H9 (cell line): ENCODE results near the gene LPP. TPM values are rescaled to one million over a fixed set of nuclear protein-coding genes. Genes with fewer than 3 reads are reported as not detected.

Experiments
- DNase-seq: peaks from one replicate; pipeline ENCODE4 v3.0.0-alpha.2; 2017
- H2AFZ ChIP-seq: one replicate; pipeline ENCODE4 v1.6.1; 2013; ENCODE audit warnings: mild to moderate bottlenecking, low read length, control low read depth, moderate library complexity
- H2AK5ac ChIP-seq: 2 replicates; pipeline ENCODE4 v1.6.1; 2013; ENCODE audit warnings: low read length, control low read depth, mixed read lengths; ENCODE audit not compliant: insufficient read length
- H2BK120ac ChIP-seq: one replicate; pipeline ENCODE4 v1.6.1; 2013; ENCODE audit warnings: low read depth, mild to moderate bottlenecking, low read length, control low read depth, inconsistent platforms; ENCODE audit not compliant: poor library complexity, severe bottlenecking
- H2BK12ac ChIP-seq: 2 replicates; pipeline ENCODE4 v1.6.1; 2013; ENCODE audit warnings: low read length, control low read depth, mixed read lengths, low read depth; ENCODE audit not compliant: insufficient read length
- H2BK15ac ChIP-seq: 2 replicates; pipeline ENCODE4 v1.6.1; 2013; ENCODE audit warnings: low read depth, low read length, control low read depth
- H2BK20ac ChIP-seq: one replicate; pipeline ENCODE4 v1.6.1; 2013; ENCODE audit warnings: low read depth, mild to moderate bottlenecking, low read length, control low read depth, inconsistent platforms; ENCODE audit not compliant: poor library complexity, severe bottlenecking
- H2BK5ac ChIP-seq: 2 replicates; pipeline ENCODE4 v1.6.1; 2013; ENCODE audit warnings: low read length, control low read depth, mixed read lengths; ENCODE audit not compliant: insufficient read length
- H3K14ac ChIP-seq: 2 replicates; pipeline ENCODE4 v1.6.1; 2013; ENCODE audit warnings: low read length, control low read depth; ENCODE audit not compliant: insufficient read depth
- H3K18ac ChIP-seq: 2 replicates; pipeline ENCODE4 v1.6.1; 2013; ENCODE audit warnings: low read depth, mild to moderate bottlenecking, mixed read lengths, low read length, control low read depth; ENCODE audit not compliant: insufficient read length
- H3K23ac ChIP-seq: 2 replicates; pipeline ENCODE4 v1.6.1; 2013; ENCODE audit warnings: low read length, control low read depth, mixed read lengths, low read depth; ENCODE audit not compliant: insufficient read length
- H3K23me2 ChIP-seq: 2 replicates; pipeline ENCODE4 v1.6.1; 2013; ENCODE audit warnings: low read depth, mild to moderate bottlenecking, mixed read lengths, low read length, control low read depth; ENCODE audit not compliant: insufficient read length, poor library complexity, severe bottlenecking
- H3K27ac ChIP-seq: 2 replicates; pipeline ENCODE4 v1.5.1; 2013; ENCODE audit warnings: low read length, control low read depth, mixed read lengths, low read depth; ENCODE audit not compliant: insufficient read length
- H3K27me3 ChIP-seq: 2 replicates; pipeline ENCODE4 v1.6.1; 2013; ENCODE audit warnings: low read length, control low read depth, inconsistent platforms; ENCODE audit not compliant: insufficient read depth
- H3K4ac ChIP-seq: 2 replicates; pipeline ENCODE4 v1.6.1; 2013; ENCODE audit warnings: low read depth, mild to moderate bottlenecking, control low read depth, inconsistent platforms, low read length, moderate library complexity
- H3K4me1 ChIP-seq: 2 replicates; pipeline ENCODE4 v1.6.1; 2013; ENCODE audit warnings: low read length, control low read depth, inconsistent platforms; ENCODE audit not compliant: insufficient read depth
- H3K4me2 ChIP-seq: 2 replicates; pipeline ENCODE4 v1.6.1; 2013; ENCODE audit warnings: low read length, control low read depth, mixed read lengths; ENCODE audit not compliant: insufficient read length, insufficient read depth
- H3K56ac ChIP-seq: 2 replicates; pipeline ENCODE4 v1.6.1; 2013; ENCODE audit warnings: low read depth, mild to moderate bottlenecking, mixed read lengths, low read length, control low read depth; ENCODE audit not compliant: insufficient read length
- H3K79me1 ChIP-seq: 2 replicates; pipeline ENCODE4 v1.6.1; 2013; ENCODE audit warnings: low read depth, mild to moderate bottlenecking, moderate library complexity, low read length, control low read depth, inconsistent platforms; ENCODE audit not compliant: insufficient read depth, poor library complexity, severe bottlenecking
- H3K79me2 ChIP-seq: 2 replicates; pipeline ENCODE4 v1.6.1; 2013; ENCODE audit warnings: low read length, control low read depth, inconsistent platforms; ENCODE audit not compliant: insufficient read depth
- H3K9ac ChIP-seq: 2 replicates; pipeline ENCODE4 v1.6.1; 2013; ENCODE audit warnings: low read length, control low read depth, mixed read lengths; ENCODE audit not compliant: insufficient read length; ENCODE audit errors: extremely low read depth
- H3K9me3 ChIP-seq: one replicate; pipeline ENCODE4 v1.6.1; 2013; ENCODE audit warnings: low read depth, low read length, inconsistent platforms; ENCODE audit not compliant: control insufficient read depth
- H3T11ph ChIP-seq: one replicate; pipeline ENCODE4 v1.6.1; 2013; ENCODE audit warnings: mild to moderate bottlenecking, low read length, control low read depth, inconsistent platforms
- H4K20me1 ChIP-seq: one replicate; pipeline ENCODE4 v1.6.1; 2013; ENCODE audit not compliant: control insufficient read depth, insufficient read length, insufficient read depth
- H4K5ac ChIP-seq: 2 replicates; pipeline ENCODE4 v1.6.1; 2013; ENCODE audit warnings: low read depth, mild to moderate bottlenecking, mixed read lengths, low read length, control low read depth; ENCODE audit not compliant: insufficient read length
- H4K8ac ChIP-seq: replicated peaks from 2 replicates; pipeline ENCODE4 v1.6.1; 2013; ENCODE audit warnings: low read length, control low read depth, mixed read lengths, low read depth; ENCODE audit not compliant: insufficient read length
- H4K91ac ChIP-seq: 2 replicates; pipeline ENCODE4 v1.6.1; 2013; ENCODE audit warnings: low read depth, mild to moderate bottlenecking, moderate library complexity, mixed read lengths, low read length, control low read depth; ENCODE audit not compliant: insufficient read length
- H3K27ac Mint-ChIP-seq, 3 experiments: 2 replicates in 2 of 3; 3 replicates in 1 of 3; pipeline ENCODE4 v1.8.0; 2020 to 2021; ENCODE audit warnings: mixed read lengths in 3 of 3, mild to moderate bottlenecking in 1 of 3, moderate library complexity in 1 of 3
- H3K27me3 Mint-ChIP-seq: 2 replicates; pipeline ENCODE4 v1.8.0; 2021; ENCODE audit warnings: low read depth, mild to moderate bottlenecking, moderate library complexity, mixed read lengths
- H3K36me3 Mint-ChIP-seq, 3 experiments: 2 replicates in 2 of 3; 3 replicates in 1 of 3; pipeline ENCODE4 v1.8.0; 2020 to 2021; ENCODE audit warnings: low read depth in 3 of 3, mixed read lengths in 3 of 3; ENCODE audit not compliant: insufficient read depth in 1 of 3
- H3K4me1 Mint-ChIP-seq, 2 experiments: 2 replicates each; pipeline ENCODE4 v1.8.0; 2020; ENCODE audit warnings: mixed read lengths in 2 of 2
- H3K4me3 Mint-ChIP-seq, 2 experiments: 2 replicates in 1 of 2; 3 replicates in 1 of 2; pipeline ENCODE4 v1.8.0; 2020 to 2021; ENCODE audit warnings: mild to moderate bottlenecking in 2 of 2, mixed read lengths in 2 of 2, moderate library complexity in 1 of 2
- H3K9me3 Mint-ChIP-seq, 2 experiments: 2 replicates in 1 of 2; 3 replicates in 1 of 2; pipeline ENCODE4 v1.8.0; 2020; ENCODE audit warnings: mild to moderate bottlenecking in 2 of 2, mixed read lengths in 2 of 2, moderate library complexity in 1 of 2
- WGBS: extraction: QIAGEN DNeasy Blood & Tissue Kit; methylation state at CpG from one replicate; pipeline ENCODE4 v1.1.7; 2013; ENCODE audit warnings: missing lambda C conversion rate, low lambda C conversion rate, mixed read lengths; ENCODE audit not compliant: insufficient read length; ENCODE audit errors: extremely low coverage; 5-methylcytosine and 5-hydroxymethylcytosine counted together
- total RNA-seq: library from RNA; stranded (reverse); gene quantifications from 2 replicates; pipeline ENCODE4 v1.2.1, GENCODE V29; 2021
- TF ChIP-seq, protein P1 (sequence below): fragments of 200-600 bp; sonication (generic); conservative IDR thresholded peaks from 3 replicates; pipeline ENCODE4 v1.8.0; 2021; ENCODE audit warnings: antibody characterized with exemption, mild to moderate bottlenecking

The LPP gene
- total RNA-seq, 1 experiment from 2014 or later, result 64.6 TPM

DNA sequence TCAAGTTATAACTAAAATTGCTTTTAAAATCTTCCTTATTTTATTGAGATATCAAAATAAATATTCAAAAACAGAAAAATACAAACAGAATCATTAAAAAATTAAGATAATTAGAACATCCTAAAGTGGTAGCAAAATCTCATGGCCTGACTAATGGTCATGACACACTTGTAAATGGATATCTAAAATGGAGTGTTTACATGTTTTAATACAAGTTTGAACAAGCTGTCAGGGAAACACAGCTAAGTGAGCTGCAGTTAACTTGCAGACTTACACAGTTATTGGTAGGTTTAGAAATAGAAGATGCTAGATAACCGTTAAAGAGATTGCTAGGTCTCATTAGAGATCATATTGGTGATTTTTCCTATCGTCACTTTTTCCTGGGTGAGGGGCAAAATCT, 242.3 kb downstream of the LPP start:
- Histone ChIP-seq H2BK120ac (no peak overlapping the region), H3K9me3 (no peaks in the 10 kb centered on the region), H3K14ac (no peak overlapping the region), H3K18ac (no peak overlapping the region), H3K23ac (no peak overlapping the region), H4K20me1 (no peaks in the 10 kb centered on the region), H3K4me2 (no peak overlapping the region), H3K23me2 (no peaks in the 10 kb centered on the region), H3K27me3 (no peaks in the 10 kb centered on the region), H4K5ac (no peak overlapping the region), H2AK5ac (no peak overlapping the region), H3K4ac (no peak overlapping the region), H3K27ac (no peak overlapping the region), H2BK15ac (no peak overlapping the region), H2BK20ac (no peak overlapping the region), H3K79me2 (no peaks in the 10 kb centered on the region), H2AFZ (no peak overlapping the region), H2BK5ac (no peak overlapping the region), H3T11ph (no peak overlapping the region), H3K4me1 (no peaks in the 10 kb centered on the region), H3K9ac (no peak overlapping the region), H2BK12ac (no peak overlapping the region), H4K91ac (no peak overlapping the region), H3K79me1 (no peaks in the 10 kb centered on the region), H4K8ac (no peak overlapping the region), H3K56ac (no peak overlapping the region)
- Mint-ChIP-seq H3K36me3 (no peaks in the 10 kb centered on the region), H3K9me3 (no peaks in the 10 kb centered on the region), H3K4me3 (no peak overlapping the region), H3K4me1 (peaks cover under 1 to 12% of the 10 kb centered on the region in 2 experiments; a peak in 3 of 4 replicates), H3K27ac (no peak overlapping the region), H3K27me3 (no peaks in the 10 kb centered on the region)
- no peak for DNase-seq
- TF ChIP-seq, protein P1, sequence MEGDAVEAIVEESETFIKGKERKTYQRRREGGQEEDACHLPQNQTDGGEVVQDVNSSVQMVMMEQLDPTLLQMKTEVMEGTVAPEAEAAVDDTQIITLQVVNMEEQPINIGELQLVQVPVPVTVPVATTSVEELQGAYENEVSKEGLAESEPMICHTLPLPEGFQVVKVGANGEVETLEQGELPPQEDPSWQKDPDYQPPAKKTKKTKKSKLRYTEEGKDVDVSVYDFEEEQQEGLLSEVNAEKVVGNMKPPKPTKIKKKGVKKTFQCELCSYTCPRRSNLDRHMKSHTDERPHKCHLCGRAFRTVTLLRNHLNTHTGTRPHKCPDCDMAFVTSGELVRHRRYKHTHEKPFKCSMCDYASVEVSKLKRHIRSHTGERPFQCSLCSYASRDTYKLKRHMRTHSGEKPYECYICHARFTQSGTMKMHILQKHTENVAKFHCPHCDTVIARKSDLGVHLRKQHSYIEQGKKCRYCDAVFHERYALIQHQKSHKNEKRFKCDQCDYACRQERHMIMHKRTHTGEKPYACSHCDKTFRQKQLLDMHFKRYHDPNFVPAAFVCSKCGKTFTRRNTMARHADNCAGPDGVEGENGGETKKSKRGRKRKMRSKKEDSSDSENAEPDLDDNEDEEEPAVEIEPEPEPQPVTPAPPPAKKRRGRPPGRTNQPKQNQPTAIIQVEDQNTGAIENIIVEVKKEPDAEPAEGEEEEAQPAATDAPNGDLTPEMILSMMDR, result no peak
- no CpG with 5 or more reads among the region's 2 CpGs for WGBS
